ENCODE measurements around the gene MXRA8.
"Not testable (repeated sequence)": the region's sequence is repeated elsewhere in the genome, so short reads cannot be mapped to it uniquely, and the experiment has no call there.

Gene MXRA8

GRCh38 chr1:1390675-1391074, 32.3 kb upstream of the MXRA8 start:
- Histone ChIP-seq H3K4me3 (ENCODE audit: low read length) (no peak overlapping the region), H3K9ac (ENCODE audit: low read length) (no peak overlapping the region), H3K27me3 (replicated peaks; ENCODE audit: control insufficient read depth, insufficient read depth, low read length) (no peaks in the 10 kb centered on the region), H3K4me1 (ENCODE audit: control insufficient read depth, insufficient read depth, low read length) (peaks cover 3% of the 10 kb centered on the region), H3K9me3 (ENCODE audit: control insufficient read depth, low read length) (no peaks in the 10 kb centered on the region), H3K36me3 (ENCODE audit: control insufficient read depth, insufficient read depth, low read length, severe bottlenecking) (peaks cover 99% of the 10 kb centered on the region)
- no peak for DNase-seq (ENCODE audit: low read depth)

GRCh38 chr1:1388078-1388472, 29.7 kb upstream of the MXRA8 start:
- Histone ChIP-seq H3K27me3 (replicated peaks; ENCODE audit: control insufficient read depth, insufficient read depth, low read length) (no peaks in the 10 kb centered on the region), H3K36me3 (ENCODE audit: control insufficient read depth, insufficient read depth, low read length, severe bottlenecking) (peaks cover 81% of the 10 kb centered on the region), H3K4me1 (ENCODE audit: control insufficient read depth, insufficient read depth, low read length) (peaks cover 3% of the 10 kb centered on the region), H3K4me3 (ENCODE audit: low read length) (no peak overlapping the region), H3K9ac (ENCODE audit: low read length) (no peak overlapping the region), H3K9me3 (ENCODE audit: control insufficient read depth, low read length) (no peaks in the 10 kb centered on the region)
- DNase-seq (ENCODE audit: low read depth) = no peak

- no peak for DNase-seq (ENCODE audit: low read depth)
- Histone ChIP-seq H3K9me3 (ENCODE audit: control insufficient read depth, low read length) (no peaks in the 10 kb centered on the region), H3K4me3 (ENCODE audit: low read length) (no peak overlapping the region), H3K4me1 (ENCODE audit: control insufficient read depth, insufficient read depth, low read length) (peaks cover 3% of the 10 kb centered on the region), H3K27me3 (replicated peaks; ENCODE audit: control insufficient read depth, insufficient read depth, low read length) (no peaks in the 10 kb centered on the region), H3K9ac (ENCODE audit: low read length) (no peak overlapping the region), H3K36me3 (ENCODE audit: control insufficient read depth, insufficient read depth, low read length, severe bottlenecking) (peaks cover 74% of the 10 kb centered on the region)
Measured at GRCh38 chr1:1387098-1388077, 29.0 kb upstream of the MXRA8 start.

- peaks cover 59% of the 10 kb centered on the region for H3K36me3 ChIP-seq (ENCODE audit: control insufficient read depth, insufficient read depth, low read length, severe bottlenecking)
- no peak for DNase-seq (ENCODE audit: low read depth)
- H3K27me3 ChIP-seq (replicated peaks; ENCODE audit: control insufficient read depth, insufficient read depth, low read length) = no peaks in the 10 kb centered on the region
- peaks cover 3% of the 10 kb centered on the region for H3K4me1 ChIP-seq (ENCODE audit: control insufficient read depth, insufficient read depth, low read length)
- H3K4me3 ChIP-seq (ENCODE audit: low read length) = no peak overlapping the region
- no peaks in the 10 kb centered on the region for H3K9me3 ChIP-seq (ENCODE audit: control insufficient read depth, low read length)
- no peak overlapping the region for H3K9ac ChIP-seq (ENCODE audit: low read length)
Measured at GRCh38 chr1:1385931-1386330, 27.6 kb upstream of the MXRA8 start.

GRCh38 chr1:1385339-1385738, 27.0 kb upstream of the MXRA8 start:
- not testable (repeated sequence) for H3K27me3 ChIP-seq (replicated peaks; ENCODE audit: control insufficient read depth, insufficient read depth, low read length); DNase-seq (ENCODE audit: low read depth); H3K9me3 ChIP-seq (ENCODE audit: control insufficient read depth, low read length); H3K4me3 ChIP-seq (ENCODE audit: low read length); H3K4me1 ChIP-seq (ENCODE audit: control insufficient read depth, insufficient read depth, low read length); H3K9ac ChIP-seq (ENCODE audit: low read length)
- H3K36me3 ChIP-seq (ENCODE audit: control insufficient read depth, insufficient read depth, low read length, severe bottlenecking) = peaks cover 53% of the 10 kb centered on the region

- Histone ChIP-seq H3K9me3 (ENCODE audit: control insufficient read depth, low read length) (no peaks in the 10 kb centered on the region), H3K4me1 (ENCODE audit: control insufficient read depth, insufficient read depth, low read length) (peaks cover 4% of the 10 kb centered on the region), H3K36me3 (ENCODE audit: control insufficient read depth, insufficient read depth, low read length, severe bottlenecking) (peaks cover 14% of the 10 kb centered on the region), H3K27me3 (replicated peaks; ENCODE audit: control insufficient read depth, insufficient read depth, low read length) (no peaks in the 10 kb centered on the region), H3K9ac (ENCODE audit: low read length) (no peak overlapping the region), H3K4me3 (ENCODE audit: low read length) (no peak overlapping the region)
- DNase-seq (ENCODE audit: low read depth) = no peak
Measured at GRCh38 chr1:1381294-1381693, 22.9 kb upstream of the MXRA8 start.

GRCh38 chr1:1380860-1381259, 22.5 kb upstream of the MXRA8 start:
- Histone ChIP-seq H3K36me3 (ENCODE audit: control insufficient read depth, insufficient read depth, low read length, severe bottlenecking) (peaks cover 9% of the 10 kb centered on the region), H3K9ac (ENCODE audit: low read length) (no peak overlapping the region), H3K4me1 (ENCODE audit: control insufficient read depth, insufficient read depth, low read length) (peaks cover 8% of the 10 kb centered on the region), H3K4me3 (ENCODE audit: low read length) (no peak overlapping the region), H3K9me3 (ENCODE audit: control insufficient read depth, low read length) (no peaks in the 10 kb centered on the region), H3K27me3 (replicated peaks; ENCODE audit: control insufficient read depth, insufficient read depth, low read length) (no peaks in the 10 kb centered on the region)
- no peak for DNase-seq (ENCODE audit: low read depth)

GRCh38 chr1:1377540-1378205, 19.3 kb upstream of the MXRA8 start:
- H3K36me3 ChIP-seq (ENCODE audit: control insufficient read depth, insufficient read depth, low read length, severe bottlenecking) = peaks cover 12% of the 10 kb centered on the region
- H3K9ac ChIP-seq (ENCODE audit: low read length) = no peak overlapping the region
- H3K4me3 ChIP-seq (ENCODE audit: low read length) = no peak overlapping the region
- no peaks in the 10 kb centered on the region for H3K27me3 ChIP-seq (replicated peaks; ENCODE audit: control insufficient read depth, insufficient read depth, low read length)
- H3K9me3 ChIP-seq (ENCODE audit: control insufficient read depth, low read length) = no peaks in the 10 kb centered on the region
- H3K4me1 ChIP-seq (ENCODE audit: control insufficient read depth, insufficient read depth, low read length) = peaks cover 23% of the 10 kb centered on the region
- DNase-seq (ENCODE audit: low read depth) = no peak

GRCh38 chr1:1376551-1377226, 18.3 kb upstream of the MXRA8 start:
- H3K27me3 ChIP-seq (replicated peaks; ENCODE audit: control insufficient read depth, insufficient read depth, low read length) = no peaks in the 10 kb centered on the region
- peak overlapping the region; percentile 99 for H3K9ac ChIP-seq (ENCODE audit: low read length)
- H3K9me3 ChIP-seq (ENCODE audit: control insufficient read depth, low read length) = no peaks in the 10 kb centered on the region
- peaks cover 29% of the 10 kb centered on the region for H3K4me1 ChIP-seq (ENCODE audit: control insufficient read depth, insufficient read depth, low read length)
- peaks cover 12% of the 10 kb centered on the region for H3K36me3 ChIP-seq (ENCODE audit: control insufficient read depth, insufficient read depth, low read length, severe bottlenecking)
- no peak for DNase-seq (ENCODE audit: low read depth)
- peak overlapping the region; percentile 91 for H3K4me3 ChIP-seq (ENCODE audit: low read length)

GRCh38 chr1:1374929-1375662, 16.7 kb upstream of the MXRA8 start, which contains the start of gene AURKAIP1:
TSS of gene AURKAIP1 (minus strand) at chr1:1375207. CDS start at chr1:1374756, 451 bp downstream.
- peak within 1 kb of the TSS; percentile 99 for H3K9ac ChIP-seq (ENCODE audit: low read length)
- no peaks in the 10 kb centered on the region for H3K9me3 ChIP-seq (ENCODE audit: control insufficient read depth, low read length)
- H3K36me3 ChIP-seq (ENCODE audit: control insufficient read depth, insufficient read depth, low read length, severe bottlenecking) = peaks cover 12% of the 10 kb centered on the region
- H3K27me3 ChIP-seq (replicated peaks; ENCODE audit: control insufficient read depth, insufficient read depth, low read length) = no peaks in the 10 kb centered on the region
- H3K4me1 ChIP-seq (ENCODE audit: control insufficient read depth, insufficient read depth, low read length) = peaks cover 41% of the 10 kb centered on the region
- peak within 1 kb of the TSS; percentile 91 for H3K4me3 ChIP-seq (ENCODE audit: low read length)
- DNase-seq (ENCODE audit: low read depth) = peak; percentile 100
